Measurements from ENCODE around the gene SPOCD1. TPM values are rescaled to one million over a fixed set of nuclear protein-coding genes. Genes with fewer than 3 reads are reported as not detected.

Gene SPOCD1
- polyA plus RNA-seq, 1 experiment = 78.8 TPM

DNA sequence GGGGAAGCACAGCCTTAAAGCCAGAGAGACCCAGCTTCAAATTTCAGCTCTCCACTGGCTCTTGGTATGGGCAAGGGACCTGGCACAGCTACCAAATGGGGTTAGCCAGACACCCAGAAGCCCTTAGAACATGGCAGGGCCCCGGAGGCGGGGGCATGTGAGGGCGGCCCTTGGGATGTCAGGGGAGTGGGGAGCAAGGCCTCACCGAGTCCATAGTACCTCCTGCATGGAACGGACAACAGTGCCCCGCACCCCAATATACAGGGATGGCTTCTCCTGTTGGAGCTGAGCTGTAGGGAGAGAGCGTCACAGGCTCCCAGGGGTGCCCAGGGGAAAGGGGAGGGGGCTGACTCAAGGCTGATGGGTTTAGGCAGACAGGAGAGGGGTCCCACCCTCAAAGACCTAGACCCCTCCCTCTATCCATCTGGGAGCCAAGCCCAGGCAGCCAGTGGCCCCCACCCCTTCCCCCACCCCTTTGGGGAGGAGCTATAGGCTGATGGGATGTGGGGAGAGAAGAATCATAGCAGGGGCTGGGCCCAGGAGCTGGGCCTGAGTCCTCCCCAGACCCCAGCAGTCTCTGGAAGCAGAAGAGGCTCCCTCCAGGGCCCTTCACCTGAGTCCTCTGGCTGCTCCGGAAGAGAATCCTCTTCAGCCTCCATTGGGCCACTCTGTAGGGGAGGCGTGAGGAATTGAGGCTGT, 16.5 kb downstream of the SPOCD1 start:
- H3K27me3 ChIP-seq (ENCODE audit: control insufficient read depth, insufficient read depth, low read length) = no peaks in the 10 kb centered on the region
- TF ChIP-seq, protein P1, sequence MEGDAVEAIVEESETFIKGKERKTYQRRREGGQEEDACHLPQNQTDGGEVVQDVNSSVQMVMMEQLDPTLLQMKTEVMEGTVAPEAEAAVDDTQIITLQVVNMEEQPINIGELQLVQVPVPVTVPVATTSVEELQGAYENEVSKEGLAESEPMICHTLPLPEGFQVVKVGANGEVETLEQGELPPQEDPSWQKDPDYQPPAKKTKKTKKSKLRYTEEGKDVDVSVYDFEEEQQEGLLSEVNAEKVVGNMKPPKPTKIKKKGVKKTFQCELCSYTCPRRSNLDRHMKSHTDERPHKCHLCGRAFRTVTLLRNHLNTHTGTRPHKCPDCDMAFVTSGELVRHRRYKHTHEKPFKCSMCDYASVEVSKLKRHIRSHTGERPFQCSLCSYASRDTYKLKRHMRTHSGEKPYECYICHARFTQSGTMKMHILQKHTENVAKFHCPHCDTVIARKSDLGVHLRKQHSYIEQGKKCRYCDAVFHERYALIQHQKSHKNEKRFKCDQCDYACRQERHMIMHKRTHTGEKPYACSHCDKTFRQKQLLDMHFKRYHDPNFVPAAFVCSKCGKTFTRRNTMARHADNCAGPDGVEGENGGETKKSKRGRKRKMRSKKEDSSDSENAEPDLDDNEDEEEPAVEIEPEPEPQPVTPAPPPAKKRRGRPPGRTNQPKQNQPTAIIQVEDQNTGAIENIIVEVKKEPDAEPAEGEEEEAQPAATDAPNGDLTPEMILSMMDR (IDR thresholded peaks at IDR 0.05; ENCODE audit: low read depth, low read length) = no peak
- ChIA-PET POLR2A (interaction anchor here (0.7 to 3.0 kb wide), 5 partner anchors 11 to 263 kb away, joined by 3 to 14 read pairs (median 7); partner anchors contain the start of gene KHDRBS1), CTCF (interaction anchor here (0.7 to 2.5 kb wide), 8 partner anchors 10 to 264 kb away, joined by 3 to 16 read pairs (median 4); partner anchors contain the start of genes ADGRB2 and SPOCD1)
- H3K9me3 ChIP-seq (ENCODE audit: control insufficient read depth, insufficient read depth, low read length) = no peaks in the 10 kb centered on the region; the same call in 1 of the 2 replicates
- peak overlapping the region; percentile 97 for H3K27ac ChIP-seq (ENCODE audit: low read depth, low read length)
- DNase-seq (ENCODE audit: low read depth, low spot score) = no peak
- H3K4me3 ChIP-seq (ENCODE audit: low read depth, low read length) = peak overlapping the region; percentile 88

DNA sequence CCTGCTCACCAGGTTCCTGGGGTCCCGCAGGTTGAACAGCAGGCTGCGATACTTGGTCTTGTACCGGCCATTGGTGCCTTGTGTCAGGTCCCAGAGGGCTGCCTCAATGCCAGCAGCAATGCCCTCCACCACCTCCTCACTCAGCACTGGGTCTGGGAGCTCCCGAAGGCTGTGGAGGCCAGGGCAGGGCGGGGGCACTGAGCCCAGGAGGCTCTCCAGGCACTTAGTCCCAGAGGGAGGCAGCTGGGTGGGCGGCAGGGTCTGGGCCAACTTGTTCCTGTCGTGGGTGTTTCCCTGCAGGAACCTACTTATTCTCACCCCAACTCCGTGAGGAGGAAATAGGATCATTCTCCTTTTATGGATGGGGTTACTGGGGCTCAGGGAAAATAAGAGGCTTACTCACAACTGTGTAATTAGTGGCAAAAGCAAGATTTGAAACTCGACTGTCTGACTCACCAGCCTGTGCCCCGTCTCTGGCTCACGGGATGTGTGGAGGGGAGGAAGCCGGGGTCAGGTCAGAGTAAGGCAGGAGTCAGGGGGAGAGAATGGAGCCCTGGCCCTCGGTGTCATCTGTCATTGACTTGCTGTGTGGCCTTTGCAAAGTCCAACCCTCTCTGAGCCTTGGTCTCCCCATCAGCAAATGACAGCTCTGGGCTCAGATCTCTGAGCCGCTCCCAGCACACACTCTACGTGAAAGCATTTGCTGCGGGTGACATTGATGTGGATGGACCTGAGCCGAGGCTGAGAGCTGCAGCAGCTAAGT, 17.2 kb downstream of the SPOCD1 start:
- H3K4me3 ChIP-seq (ENCODE audit: low read depth, low read length) = peak overlapping the region; percentile 88
- H3K27me3 ChIP-seq (ENCODE audit: control insufficient read depth, insufficient read depth, low read length) = no peaks in the 10 kb centered on the region
- ChIA-PET CTCF (interaction anchor here (0.7 to 2.5 kb wide), 10 partner anchors 9 to 265 kb away, joined by 3 to 16 read pairs (median 4); partner anchors contain the start of genes ADGRB2 and SPOCD1), POLR2A (interaction anchor here (0.6 to 3.0 kb wide), 9 partner anchors 10 to 508 kb away, joined by 3 to 14 read pairs (median 4); partner anchors contain the start of gene KHDRBS1)
- TF ChIP-seq, protein P1 (IDR thresholded peaks at IDR 0.05; ENCODE audit: low read depth, low read length) = no peak
- peak; percentile 75 for DNase-seq (ENCODE audit: low read depth, low spot score)
- no peaks in the 10 kb centered on the region; the same call in 1 of the 2 replicates for H3K9me3 ChIP-seq (ENCODE audit: control insufficient read depth, insufficient read depth, low read length)
- peak overlapping the region; percentile 97 for H3K27ac ChIP-seq (ENCODE audit: low read depth, low read length)

DNA sequence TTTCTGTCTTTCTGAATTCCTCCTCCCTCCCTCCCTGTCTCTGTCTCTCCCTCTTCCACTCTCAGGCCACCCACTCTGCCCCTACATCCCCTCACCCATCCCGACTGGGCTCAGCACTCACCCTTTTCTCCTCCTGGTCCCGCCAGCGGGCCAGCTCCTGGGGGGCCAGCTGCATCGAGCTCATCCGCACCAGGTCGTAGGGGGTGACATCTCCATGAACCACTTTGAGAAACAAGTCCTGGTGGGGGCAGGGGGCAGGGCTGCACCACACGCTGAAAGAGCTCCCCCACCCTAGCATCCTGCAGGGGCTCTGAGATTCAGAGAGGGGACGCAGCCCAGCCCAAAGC, 17.8 kb downstream of the SPOCD1 start:
- Histone ChIP-seq H3K27ac (ENCODE audit: low read depth, low read length) (peak overlapping the region; percentile 97), H3K9me3 (ENCODE audit: control insufficient read depth, insufficient read depth, low read length) (no peaks in the 10 kb centered on the region; the same call in 1 of the 2 replicates), H3K4me3 (ENCODE audit: low read depth, low read length) (peak overlapping the region; percentile 88), H3K27me3 (ENCODE audit: control insufficient read depth, insufficient read depth, low read length) (no peaks in the 10 kb centered on the region)
- TF ChIP-seq, protein P1 (IDR thresholded peaks at IDR 0.05; ENCODE audit: low read depth, low read length) = no peak
- POLR2A ChIA-PET = interaction anchor here (0.5 to 3.0 kb wide), 7 partner anchors 9 to 356 kb away, joined by 3 to 14 read pairs (median 4); partner anchors contain the start of gene KHDRBS1
- CTCF ChIA-PET = interaction anchor here (0.8 to 2.5 kb wide), 5 partner anchors 9 to 167 kb away, joined by 3 to 15 read pairs (median 4); no protein-coding TSS in a partner anchor
- no peak for DNase-seq (ENCODE audit: low read depth, low spot score)

DNA sequence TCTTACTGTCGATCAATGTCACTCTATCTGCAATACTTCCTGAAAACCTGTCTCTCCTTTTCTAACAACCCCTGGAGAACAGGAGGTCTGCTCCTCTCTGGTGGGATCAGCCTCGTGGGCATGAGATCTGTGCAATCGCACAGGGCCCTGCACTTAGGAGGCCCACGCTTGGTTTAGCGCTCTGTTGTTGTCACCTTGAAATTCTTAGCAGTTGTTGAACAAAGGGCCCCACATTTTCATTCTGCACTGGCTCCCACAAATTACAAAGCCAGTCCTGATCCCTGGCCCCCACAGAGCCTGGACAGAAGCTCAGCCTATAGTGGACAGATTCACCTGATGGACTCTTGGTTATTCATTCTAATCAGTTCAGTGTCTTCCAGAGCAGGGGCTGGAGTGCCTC, 18.6 kb downstream of the SPOCD1 start:
- no peak for DNase-seq (ENCODE audit: low read depth, low spot score)
- ChIA-PET CTCF (interaction anchor here (1.7 kb wide), 1 partner anchor 166 kb away, joined by 5 read pairs; no protein-coding TSS in a partner anchor), POLR2A (interaction anchor here (3.0 kb wide), 1 partner anchor 8 kb away, joined by 14 read pairs; no protein-coding TSS in a partner anchor)
- Histone ChIP-seq H3K9me3 (ENCODE audit: control insufficient read depth, insufficient read depth, low read length) (no peaks in the 10 kb centered on the region; the same call in 1 of the 2 replicates), H3K27ac (ENCODE audit: low read depth, low read length) (peak overlapping the region; percentile 97), H3K4me3 (ENCODE audit: low read depth, low read length) (peak overlapping the region; percentile 88), H3K27me3 (ENCODE audit: control insufficient read depth, insufficient read depth, low read length) (no peaks in the 10 kb centered on the region)
- TF ChIP-seq, protein P1 (IDR thresholded peaks at IDR 0.05; ENCODE audit: low read depth, low read length) = no peak

Data from AG04450 (cell line).